ENCODE measurements around the gene CHD8.

DNA sequence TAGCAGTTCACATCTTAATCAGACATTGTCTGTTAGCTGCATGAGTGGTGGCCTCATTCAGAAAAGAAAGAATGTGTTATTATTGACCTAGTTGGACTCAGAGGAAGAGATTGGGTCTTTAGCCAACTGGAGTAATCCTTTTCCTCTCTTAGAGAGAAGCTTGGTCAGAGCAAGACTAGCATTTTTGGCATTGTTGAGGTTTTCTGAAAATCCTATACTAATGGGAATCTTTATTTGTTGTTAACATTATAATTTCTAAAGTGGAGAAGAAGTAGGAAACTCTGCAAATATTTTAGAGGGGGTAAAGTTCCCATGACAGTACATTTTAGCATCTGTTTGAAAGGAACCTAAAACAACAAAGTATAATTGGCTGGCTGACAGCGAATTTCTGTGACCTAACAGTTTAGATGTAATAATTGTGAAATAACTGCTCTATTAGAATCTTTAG is 30.7 kb upstream of the CHD8 start:
- TF ChIP-seq, protein P1, sequence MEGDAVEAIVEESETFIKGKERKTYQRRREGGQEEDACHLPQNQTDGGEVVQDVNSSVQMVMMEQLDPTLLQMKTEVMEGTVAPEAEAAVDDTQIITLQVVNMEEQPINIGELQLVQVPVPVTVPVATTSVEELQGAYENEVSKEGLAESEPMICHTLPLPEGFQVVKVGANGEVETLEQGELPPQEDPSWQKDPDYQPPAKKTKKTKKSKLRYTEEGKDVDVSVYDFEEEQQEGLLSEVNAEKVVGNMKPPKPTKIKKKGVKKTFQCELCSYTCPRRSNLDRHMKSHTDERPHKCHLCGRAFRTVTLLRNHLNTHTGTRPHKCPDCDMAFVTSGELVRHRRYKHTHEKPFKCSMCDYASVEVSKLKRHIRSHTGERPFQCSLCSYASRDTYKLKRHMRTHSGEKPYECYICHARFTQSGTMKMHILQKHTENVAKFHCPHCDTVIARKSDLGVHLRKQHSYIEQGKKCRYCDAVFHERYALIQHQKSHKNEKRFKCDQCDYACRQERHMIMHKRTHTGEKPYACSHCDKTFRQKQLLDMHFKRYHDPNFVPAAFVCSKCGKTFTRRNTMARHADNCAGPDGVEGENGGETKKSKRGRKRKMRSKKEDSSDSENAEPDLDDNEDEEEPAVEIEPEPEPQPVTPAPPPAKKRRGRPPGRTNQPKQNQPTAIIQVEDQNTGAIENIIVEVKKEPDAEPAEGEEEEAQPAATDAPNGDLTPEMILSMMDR (IDR thresholded peaks at IDR 0.05) = no peak
- TF ChIP-seq NR1H2 (CRISPR knock-in tag; IDR thresholded peaks at IDR 0.05) (no peak), NFE2L1 (CRISPR knock-in tag; IDR thresholded peaks at IDR 0.05) (no peak), MYBL2 (CRISPR knock-in tag; IDR thresholded peaks at IDR 0.05) (no peak), EMX1 (CRISPR knock-in tag; IDR thresholded peaks at IDR 0.05) (no peak), IRF2 (CRISPR knock-in tag; IDR thresholded peaks at IDR 0.05; ENCODE audit: borderline replicate concordance, low read depth) (no peak), SP1 (CRISPR knock-in tag; conservative IDR thresholded peaks at IDR 0.05) (no peak), ETV6 (CRISPR knock-in tag; IDR thresholded peaks at IDR 0.05) (no peak)
- TF ChIP-seq, protein P2, sequence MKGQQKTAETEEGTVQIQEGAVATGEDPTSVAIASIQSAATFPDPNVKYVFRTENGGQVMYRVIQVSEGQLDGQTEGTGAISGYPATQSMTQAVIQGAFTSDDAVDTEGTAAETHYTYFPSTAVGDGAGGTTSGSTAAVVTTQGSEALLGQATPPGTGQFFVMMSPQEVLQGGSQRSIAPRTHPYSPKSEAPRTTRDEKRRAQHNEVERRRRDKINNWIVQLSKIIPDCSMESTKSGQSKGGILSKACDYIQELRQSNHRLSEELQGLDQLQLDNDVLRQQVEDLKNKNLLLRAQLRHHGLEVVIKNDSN (CRISPR knock-in tag; IDR thresholded peaks at IDR 0.05) = no peak
- TF ChIP-seq, protein P3, sequence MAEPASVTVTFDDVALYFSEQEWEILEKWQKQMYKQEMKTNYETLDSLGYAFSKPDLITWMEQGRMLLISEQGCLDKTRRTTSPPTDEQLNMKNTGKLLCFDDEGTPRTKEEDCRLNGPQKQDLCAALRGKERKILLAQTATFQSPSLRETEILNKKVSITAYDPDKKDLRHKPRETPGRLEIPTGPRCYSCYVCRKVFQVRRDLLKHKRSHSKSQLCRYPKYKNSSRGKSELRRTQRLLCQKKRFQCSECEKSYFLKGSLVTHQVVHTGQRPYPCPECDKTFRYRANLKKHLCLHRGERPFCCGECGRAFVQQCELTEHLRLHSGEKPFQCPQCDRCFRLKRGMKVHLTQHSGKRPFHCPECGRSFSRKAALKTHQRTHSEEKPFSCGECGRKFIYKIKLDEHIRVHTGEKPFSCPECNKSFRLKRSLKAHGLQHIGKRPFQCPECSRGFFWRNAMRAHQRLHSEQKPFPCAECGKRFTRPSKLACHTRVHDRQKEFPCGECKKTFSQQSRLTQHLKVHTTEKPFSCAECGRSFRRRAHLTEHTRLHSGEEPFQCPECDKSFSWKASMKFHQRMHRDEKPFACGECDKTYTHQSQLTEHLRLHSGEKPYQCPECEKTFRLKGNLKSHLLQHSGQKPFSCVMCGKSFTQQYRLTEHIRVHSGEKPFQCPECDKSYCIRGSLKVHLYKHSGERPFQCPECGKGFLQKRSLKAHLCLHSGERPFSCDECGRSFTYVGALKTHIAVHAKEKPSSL (CRISPR knock-in tag; conservative IDR thresholded peaks at IDR 0.05) = no peak
- TF ChIP-seq, protein P4, sequence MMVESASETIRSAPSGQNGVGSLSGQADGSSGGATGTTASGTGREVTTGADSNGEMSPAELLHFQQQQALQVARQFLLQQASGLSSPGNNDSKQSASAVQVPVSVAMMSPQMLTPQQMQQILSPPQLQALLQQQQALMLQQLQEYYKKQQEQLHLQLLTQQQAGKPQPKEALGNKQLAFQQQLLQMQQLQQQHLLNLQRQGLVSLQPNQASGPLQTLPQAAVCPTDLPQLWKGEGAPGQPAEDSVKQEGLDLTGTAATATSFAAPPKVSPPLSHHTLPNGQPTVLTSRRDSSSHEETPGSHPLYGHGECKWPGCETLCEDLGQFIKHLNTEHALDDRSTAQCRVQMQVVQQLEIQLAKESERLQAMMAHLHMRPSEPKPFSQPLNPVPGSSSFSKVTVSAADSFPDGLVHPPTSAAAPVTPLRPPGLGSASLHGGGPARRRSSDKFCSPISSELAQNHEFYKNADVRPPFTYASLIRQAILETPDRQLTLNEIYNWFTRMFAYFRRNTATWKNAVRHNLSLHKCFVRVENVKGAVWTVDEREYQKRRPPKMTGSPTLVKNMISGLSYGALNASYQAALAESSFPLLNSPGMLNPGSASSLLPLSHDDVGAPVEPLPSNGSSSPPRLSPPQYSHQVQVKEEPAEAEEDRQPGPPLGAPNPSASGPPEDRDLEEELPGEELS (CRISPR knock-in tag; IDR thresholded peaks at IDR 0.05) = no peak
- TF ChIP-seq, protein P5, sequence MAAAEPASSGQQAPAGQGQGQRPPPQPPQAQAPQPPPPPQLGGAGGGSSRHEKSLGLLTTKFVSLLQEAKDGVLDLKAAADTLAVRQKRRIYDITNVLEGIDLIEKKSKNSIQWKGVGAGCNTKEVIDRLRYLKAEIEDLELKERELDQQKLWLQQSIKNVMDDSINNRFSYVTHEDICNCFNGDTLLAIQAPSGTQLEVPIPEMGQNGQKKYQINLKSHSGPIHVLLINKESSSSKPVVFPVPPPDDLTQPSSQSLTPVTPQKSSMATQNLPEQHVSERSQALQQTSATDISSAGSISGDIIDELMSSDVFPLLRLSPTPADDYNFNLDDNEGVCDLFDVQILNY (CRISPR knock-in tag; IDR thresholded peaks at IDR 0.05) = no peak
- TF ChIP-seq, protein P6, sequence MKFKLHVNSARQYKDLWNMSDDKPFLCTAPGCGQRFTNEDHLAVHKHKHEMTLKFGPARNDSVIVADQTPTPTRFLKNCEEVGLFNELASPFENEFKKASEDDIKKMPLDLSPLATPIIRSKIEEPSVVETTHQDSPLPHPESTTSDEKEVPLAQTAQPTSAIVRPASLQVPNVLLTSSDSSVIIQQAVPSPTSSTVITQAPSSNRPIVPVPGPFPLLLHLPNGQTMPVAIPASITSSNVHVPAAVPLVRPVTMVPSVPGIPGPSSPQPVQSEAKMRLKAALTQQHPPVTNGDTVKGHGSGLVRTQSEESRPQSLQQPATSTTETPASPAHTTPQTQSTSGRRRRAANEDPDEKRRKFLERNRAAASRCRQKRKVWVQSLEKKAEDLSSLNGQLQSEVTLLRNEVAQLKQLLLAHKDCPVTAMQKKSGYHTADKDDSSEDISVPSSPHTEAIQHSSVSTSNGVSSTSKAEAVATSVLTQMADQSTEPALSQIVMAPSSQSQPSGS (CRISPR knock-in tag; IDR thresholded peaks at IDR 0.05; ENCODE audit: borderline replicate concordance, low read depth) = no peak
- TF ChIP-seq, protein P7, sequence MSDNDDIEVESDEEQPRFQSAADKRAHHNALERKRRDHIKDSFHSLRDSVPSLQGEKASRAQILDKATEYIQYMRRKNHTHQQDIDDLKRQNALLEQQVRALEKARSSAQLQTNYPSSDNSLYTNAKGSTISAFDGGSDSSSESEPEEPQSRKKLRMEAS (CRISPR knock-in tag; IDR thresholded peaks at IDR 0.05) = no peak
